Activated naive CD4-positive, alpha-beta T cell treated with anti-CD3 and anti-CD28 coated beads, Interleukin-2, amount 10 ng/mL, durations not matched to agents 7 days and 5 days (primary cell): ENCODE measurements around the gene UTY.

Source experiments
- CTCF ChIA-PET: fragments of 350-600 bp; sonication (Branson Sonifier 250); formaldehyde crosslinking; loops from one replicate; lab custom pipeline; 2021; ENCODE audit warnings: antibody characterized with exemption; lab: Charles Lee
- DNase-seq: peaks from one replicate; pipeline ENCODE4 v3.0.0-alpha.2; 2020
- H3K27ac Mint-ChIP-seq: one replicate; pipeline ENCODE4 v1.8.0; 2021; ENCODE audit warnings: mild to moderate bottlenecking, moderate library complexity, mixed read lengths
- H3K27me3 Mint-ChIP-seq: one replicate; pipeline ENCODE4 v1.8.0; 2021; ENCODE audit warnings: mild to moderate bottlenecking, mixed read lengths
- H3K36me3 Mint-ChIP-seq: one replicate; pipeline ENCODE4 v1.8.0; 2021; ENCODE audit warnings: mixed read lengths
- H3K4me1 Mint-ChIP-seq: one replicate; pipeline ENCODE4 v1.8.0; 2021; ENCODE audit warnings: mixed read lengths
- H3K4me3 Mint-ChIP-seq: one replicate; pipeline ENCODE4 v1.8.0; 2021; ENCODE audit warnings: mild to moderate bottlenecking, moderate library complexity, mixed read lengths
- H3K9me3 Mint-ChIP-seq: one replicate; pipeline ENCODE4 v1.8.0; 2021; ENCODE audit warnings: mixed read lengths

Gene UTY

GRCh38 chrY:13363641-13364040 lies 116.2 kb downstream of the UTY start:
- Mint-ChIP-seq H3K4me1 (peaks cover 12% of the 10 kb centered on the region), H3K36me3 (peaks cover 8% of the 10 kb centered on the region), H3K27me3 (no peaks in the 10 kb centered on the region), H3K27ac (no peak overlapping the region), H3K9me3 (no peaks in the 10 kb centered on the region), H3K4me3 (no peak overlapping the region)
- CTCF ChIA-PET: no interaction called here
- DNase-seq: no peak

- no peaks in the 10 kb centered on the region for H3K9me3 Mint-ChIP-seq
- CTCF ChIA-PET: no interaction called here
- H3K4me3 Mint-ChIP-seq: no peak overlapping the region
- H3K4me1 Mint-ChIP-seq: peaks cover 12% of the 10 kb centered on the region
- H3K27me3 Mint-ChIP-seq: no peaks in the 10 kb centered on the region
- no peak overlapping the region for H3K27ac Mint-ChIP-seq
- H3K36me3 Mint-ChIP-seq: peaks cover 9% of the 10 kb centered on the region
- no peak for DNase-seq
Measured at GRCh38 chrY:13362662-13363061, 117.2 kb downstream of the UTY start.

GRCh38 chrY:13361656-13362636 lies 117.9 kb downstream of the UTY start:
- Mint-ChIP-seq H3K27me3 (no peaks in the 10 kb centered on the region), H3K36me3 (peaks cover 10% of the 10 kb centered on the region), H3K4me1 (peaks cover 12% of the 10 kb centered on the region), H3K9me3 (no peaks in the 10 kb centered on the region), H3K27ac (no peak overlapping the region), H3K4me3 (no peak overlapping the region)
- DNase-seq: no peak
- CTCF ChIA-PET: interaction anchor here (0.7 kb wide), 1 partner anchor 19 kb away, joined by 3 read pairs; no protein-coding TSS in a partner anchor

GRCh38 chrY:13351443-13351842 lies 128.4 kb downstream of the UTY start:
- Mint-ChIP-seq H3K9me3 (no peaks in the 10 kb centered on the region), H3K36me3 (peaks cover 37% of the 10 kb centered on the region), H3K27me3 (no peaks in the 10 kb centered on the region), H3K27ac (no peak overlapping the region), H3K4me1 (no peaks in the 10 kb centered on the region), H3K4me3 (no peak overlapping the region)
- no peak for DNase-seq
- CTCF ChIA-PET: no interaction called here

- no peaks in the 10 kb centered on the region for H3K27me3 Mint-ChIP-seq
- H3K36me3 Mint-ChIP-seq: peaks cover 24% of the 10 kb centered on the region
- no peaks in the 10 kb centered on the region for H3K4me1 Mint-ChIP-seq
- CTCF ChIA-PET: no interaction called here
- H3K27ac Mint-ChIP-seq: no peak overlapping the region
- no peak overlapping the region for H3K4me3 Mint-ChIP-seq
- DNase-seq: no peak
- no peaks in the 10 kb centered on the region for H3K9me3 Mint-ChIP-seq
Measured at GRCh38 chrY:13347106-13347505, 132.7 kb downstream of the UTY start.

- Mint-ChIP-seq H3K27ac (no peak overlapping the region), H3K27me3 (no peaks in the 10 kb centered on the region), H3K4me3 (no peak overlapping the region), H3K9me3 (no peaks in the 10 kb centered on the region), H3K36me3 (peaks cover 17% of the 10 kb centered on the region), H3K4me1 (no peaks in the 10 kb centered on the region)
- CTCF ChIA-PET: no interaction called here
- DNase-seq: no peak
Measured at GRCh38 chrY:13345549-13345948, 134.3 kb downstream of the UTY start.

GRCh38 chrY:13343307-13343946 lies 136.4 kb downstream of the UTY start:
- peak; percentile 54 for DNase-seq
- Mint-ChIP-seq H3K4me3 (no peak overlapping the region), H3K9me3 (no peaks in the 10 kb centered on the region), H3K4me1 (no peaks in the 10 kb centered on the region), H3K36me3 (peaks cover 23% of the 10 kb centered on the region), H3K27ac (peak overlapping the region; percentile 34), H3K27me3 (no peaks in the 10 kb centered on the region)
- CTCF ChIA-PET: interaction anchor here (0.6 to 1.8 kb wide), 12 partner anchors 10 to 471 kb away, joined by 3 to 9 read pairs (median 3); no protein-coding TSS in a partner anchor

- no peak overlapping the region for H3K4me3 Mint-ChIP-seq
- CTCF ChIA-PET: no interaction called here
- no peak overlapping the region for H3K27ac Mint-ChIP-seq
- H3K27me3 Mint-ChIP-seq: no peaks in the 10 kb centered on the region
- no peak for DNase-seq
- H3K36me3 Mint-ChIP-seq: peaks cover 30% of the 10 kb centered on the region
- no peaks in the 10 kb centered on the region for H3K4me1 Mint-ChIP-seq
- no peaks in the 10 kb centered on the region for H3K9me3 Mint-ChIP-seq
Measured at GRCh38 chrY:13339939-13340338, 139.9 kb downstream of the UTY start.

GRCh38 chrY:13339381-13339780 lies 140.5 kb downstream of the UTY start:
- no peak for DNase-seq
- Mint-ChIP-seq H3K9me3 (no peaks in the 10 kb centered on the region), H3K36me3 (peaks cover 35% of the 10 kb centered on the region), H3K4me3 (no peak overlapping the region), H3K27ac (no peak overlapping the region), H3K27me3 (no peaks in the 10 kb centered on the region), H3K4me1 (no peaks in the 10 kb centered on the region)
- CTCF ChIA-PET: no interaction called here

GRCh38 chrY:13338711-13339110 lies 141.1 kb downstream of the UTY start:
- Mint-ChIP-seq H3K4me1 (no peaks in the 10 kb centered on the region), H3K36me3 (peaks cover 40% of the 10 kb centered on the region), H3K27me3 (no peaks in the 10 kb centered on the region), H3K9me3 (no peaks in the 10 kb centered on the region), H3K27ac (no peak overlapping the region), H3K4me3 (no peak overlapping the region)
- no peak for DNase-seq
- CTCF ChIA-PET: no interaction called here

GRCh38 chrY:13337934-13338333 lies 141.9 kb downstream of the UTY start:
- Mint-ChIP-seq H3K36me3 (peaks cover 41% of the 10 kb centered on the region), H3K9me3 (no peaks in the 10 kb centered on the region), H3K27ac (no peak overlapping the region), H3K4me3 (no peak overlapping the region), H3K4me1 (no peaks in the 10 kb centered on the region), H3K27me3 (no peaks in the 10 kb centered on the region)
- DNase-seq: no peak
- CTCF ChIA-PET: no interaction called here

- peaks cover 45% of the 10 kb centered on the region for H3K36me3 Mint-ChIP-seq
- no peak overlapping the region for H3K27ac Mint-ChIP-seq
- CTCF ChIA-PET: no interaction called here
- no peaks in the 10 kb centered on the region for H3K27me3 Mint-ChIP-seq
- DNase-seq: no peak
- no peaks in the 10 kb centered on the region for H3K9me3 Mint-ChIP-seq
- no peak overlapping the region for H3K4me3 Mint-ChIP-seq
- H3K4me1 Mint-ChIP-seq: peaks cover 2% of the 10 kb centered on the region
Measured at GRCh38 chrY:13333791-13334190, 146.0 kb downstream of the UTY start.

- H3K4me3 Mint-ChIP-seq: no peak overlapping the region
- CTCF ChIA-PET: no interaction called here
- no peaks in the 10 kb centered on the region for H3K9me3 Mint-ChIP-seq
- H3K36me3 Mint-ChIP-seq: peaks cover 42% of the 10 kb centered on the region
- no peak overlapping the region for H3K27ac Mint-ChIP-seq
- H3K4me1 Mint-ChIP-seq: peaks cover 2% of the 10 kb centered on the region
- no peak for DNase-seq
- H3K27me3 Mint-ChIP-seq: no peaks in the 10 kb centered on the region
Measured at GRCh38 chrY:13330651-13331050, 149.2 kb downstream of the UTY start.

GRCh38 chrY:13312966-13313365 lies 166.9 kb downstream of the UTY start:
- Mint-ChIP-seq H3K9me3 (no peaks in the 10 kb centered on the region), H3K27me3 (no peaks in the 10 kb centered on the region), H3K27ac (no peak overlapping the region), H3K4me1 (peaks cover 7% of the 10 kb centered on the region), H3K36me3 (peaks cover 42% of the 10 kb centered on the region), H3K4me3 (no peak overlapping the region)
- DNase-seq: no peak
- CTCF ChIA-PET: no interaction called here

GRCh38 chrY:13307959-13308358 lies 171.9 kb downstream of the UTY start:
- Mint-ChIP-seq H3K9me3 (no peaks in the 10 kb centered on the region), H3K4me1 (peaks cover 7% of the 10 kb centered on the region), H3K27ac (no peak overlapping the region), H3K36me3 (peaks cover 42% of the 10 kb centered on the region), H3K27me3 (no peaks in the 10 kb centered on the region), H3K4me3 (no peak overlapping the region)
- CTCF ChIA-PET: no interaction called here
- no peak for DNase-seq
